Astrocyte of the spinal cord (primary cell): ENCODE results near the gene JMJD7.

Experiments
- DNase-seq: peaks from one replicate; pipeline ENCODE4 v3.0.0; 2011; ENCODE audit warnings: low read depth, low spot score
- H3K4me3 ChIP-seq: 2 replicates; pipeline ENCODE4 v1.5.1; 2011; ENCODE audit warnings: low read depth, mild to moderate bottlenecking, low read length, moderate library complexity
- CTCF ChIP-seq: IDR thresholded peaks from 2 replicates; pipeline ENCODE4 v1.5.1; 2012; ENCODE audit warnings: low read depth, mild to moderate bottlenecking, low read length, inconsistent platforms
- in situ Hi-C: cut with HindIII; loops from 2 replicates; pipeline ENCODE4 v1.10.0; 2017; ENCODE audit warnings: low sequenced_read_pairs

The JMJD7 gene

GRCh38 chr15:41865490-41866055, 37.7 kb downstream of the JMJD7 start:
- no peak for TF ChIP-seq CTCF
- no peak overlapping the region for H3K4me3 ChIP-seq
- in situ Hi-C loops = no loop called here
- DNase-seq = no peak

- no peak overlapping the region for H3K4me3 ChIP-seq
- in situ Hi-C loops = no loop called here
- no peak for TF ChIP-seq CTCF
- DNase-seq = no peak
These were observed 38.4 kb downstream of the JMJD7 start for GRCh38 chr15:41866263-41866703.

GRCh38 chr15:41866872-41867579, 39.1 kb downstream of the JMJD7 start:
- in situ Hi-C loops = no loop called here
- DNase-seq = no peak
- no peak for TF ChIP-seq CTCF
- no peak overlapping the region for H3K4me3 ChIP-seq

- H3K4me3 ChIP-seq = no peak overlapping the region
- no peak for TF ChIP-seq CTCF
- DNase-seq = no peak
- in situ Hi-C loops = no loop called here
These were observed 40.4 kb downstream of the JMJD7 start for GRCh38 chr15:41868321-41868720.

- H3K4me3 ChIP-seq = no peak overlapping the region
- DNase-seq = no peak
- in situ Hi-C loops = no loop called here
- TF ChIP-seq CTCF = no peak
These were observed 42.1 kb downstream of the JMJD7 start for GRCh38 chr15:41869770-41870688.

- in situ Hi-C loops = no loop called here
- peak; percentile 76 for DNase-seq
- no peak overlapping the region for H3K4me3 ChIP-seq
- no peak for TF ChIP-seq CTCF
These were observed 42.8 kb downstream of the JMJD7 start for GRCh38 chr15:41870689-41871081.
